DMS79 treated with DMSO at 0.1 percent for 48 hours (cell line): ENCODE measurements around the gene UBE2O.

Experiments used
- DNase-seq: peaks from one replicate; lab custom pipeline; 2025; lab: John Stamatoyannopoulos, UW

The UBE2O gene

GRCh38 chr17:76439314-76439928 is 13.5 kb downstream of the UBE2O start:
- DNase-seq = no peak

- no peak for DNase-seq
Observed at GRCh38 chr17:76438906-76439305, 14.0 kb downstream of the UBE2O start.

- no peak for DNase-seq
Observed at GRCh38 chr17:76437467-76438402, 15.2 kb downstream of the UBE2O start.

DNA sequence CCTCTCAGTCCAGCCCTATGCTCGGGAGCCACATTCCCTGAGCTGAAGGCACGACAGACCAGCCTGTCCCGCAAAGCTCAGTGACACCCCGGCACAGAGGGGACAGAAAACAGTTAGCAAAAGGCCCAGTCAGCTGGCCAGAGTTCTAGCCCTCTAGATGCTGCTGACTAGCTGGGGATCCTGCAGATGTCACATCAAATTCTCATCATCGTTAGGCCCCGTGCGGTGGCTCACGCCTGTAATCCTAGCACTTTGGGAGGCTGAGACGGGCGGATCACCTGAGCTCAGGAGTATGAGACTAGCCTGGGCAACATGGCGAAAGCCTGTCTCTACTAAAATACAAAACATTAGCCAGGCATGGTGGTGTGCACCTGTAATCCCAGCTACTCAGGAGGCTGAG is 17.2 kb downstream of the UBE2O start:
- no peak for DNase-seq

- no peak for DNase-seq
Observed at GRCh38 chr17:76434870-76435269, 18.1 kb downstream of the UBE2O start.

DNA sequence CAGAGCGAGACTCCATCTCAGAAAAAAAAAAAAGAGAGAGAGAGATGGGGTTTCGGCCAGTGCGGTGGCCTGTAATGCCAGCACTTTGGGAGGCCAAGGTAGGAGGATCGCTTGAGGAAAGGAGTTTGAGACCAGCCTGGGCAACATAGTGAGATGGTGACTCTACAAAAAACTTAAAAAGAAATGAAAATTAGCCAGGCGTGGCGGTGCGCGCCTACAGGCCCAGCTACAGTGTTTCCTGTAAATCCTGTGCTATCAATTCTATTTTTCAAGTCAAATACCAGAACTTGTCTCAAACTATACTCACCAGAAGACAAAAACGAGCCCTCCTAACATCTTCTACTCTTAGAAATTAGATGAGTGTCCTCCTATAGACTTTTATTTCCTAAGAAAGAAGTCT is 19.3 kb downstream of the UBE2O start:
- DNase-seq = no peak

DNA sequence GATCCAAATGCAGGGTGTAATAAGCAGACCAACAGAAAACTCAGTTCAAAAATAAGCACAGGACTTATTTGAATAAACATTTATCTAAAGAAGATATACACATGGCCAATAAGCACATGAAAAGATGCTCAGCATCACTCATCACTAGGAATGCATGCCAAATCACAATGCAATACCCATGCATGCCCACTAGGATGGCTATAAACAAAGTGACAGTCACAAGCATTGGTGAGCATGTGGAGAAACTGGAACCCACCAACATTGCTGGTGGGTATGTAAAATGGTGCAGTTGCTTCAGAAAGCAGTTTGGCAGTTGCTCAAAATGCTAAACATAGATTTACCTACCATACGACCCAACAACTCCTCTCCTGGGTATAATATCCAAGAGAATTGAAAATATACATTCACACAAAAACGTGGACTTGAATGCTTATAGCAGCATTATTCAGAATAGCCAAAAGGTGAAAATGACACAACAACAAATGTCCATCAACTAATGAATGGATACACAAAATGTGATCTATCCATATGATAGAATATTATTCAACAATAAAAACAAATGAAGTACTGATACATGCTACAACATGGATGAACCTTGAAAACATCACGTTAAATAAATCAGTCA is 20.1 kb downstream of the UBE2O start:
- DNase-seq = no peak

DNA sequence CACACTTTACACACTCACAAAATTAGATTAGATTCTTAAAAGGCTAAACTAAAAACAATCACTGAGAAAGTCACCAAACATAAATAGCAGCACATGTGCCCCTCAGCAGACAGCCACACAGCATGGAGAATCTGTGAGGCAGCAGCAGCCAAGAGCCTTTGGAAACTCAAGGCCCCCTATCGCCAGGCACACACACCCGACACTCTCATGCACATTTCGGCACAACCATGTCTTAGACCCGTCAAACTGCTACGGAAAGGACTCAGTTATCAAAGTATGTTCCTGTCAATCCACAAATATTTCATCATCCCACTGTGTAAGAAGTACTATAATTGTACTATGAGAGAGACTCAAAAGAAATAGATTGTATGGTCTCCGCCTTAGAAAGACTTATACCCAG is 20.9 kb downstream of the UBE2O start:
- no peak for DNase-seq

DNA sequence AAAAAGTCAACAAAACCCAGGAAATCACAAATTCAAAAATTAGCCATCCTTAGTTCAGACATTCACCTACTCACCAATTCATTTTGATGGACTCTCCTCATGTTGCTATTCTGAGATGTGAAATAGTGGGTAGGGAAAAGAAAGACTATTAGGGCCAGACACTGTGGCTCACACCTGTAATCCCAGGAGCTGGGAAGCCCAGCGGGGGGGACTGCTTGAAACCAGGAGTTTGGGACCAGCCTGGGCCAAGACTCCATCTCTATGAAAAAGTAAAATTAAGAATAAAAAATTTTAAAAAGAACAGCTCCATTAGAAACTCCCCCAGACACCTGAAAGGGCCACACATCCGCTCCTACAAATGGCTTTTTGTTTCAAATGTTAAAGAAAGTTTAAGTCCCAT is 21.4 kb downstream of the UBE2O start:
- DNase-seq = no peak

DNA sequence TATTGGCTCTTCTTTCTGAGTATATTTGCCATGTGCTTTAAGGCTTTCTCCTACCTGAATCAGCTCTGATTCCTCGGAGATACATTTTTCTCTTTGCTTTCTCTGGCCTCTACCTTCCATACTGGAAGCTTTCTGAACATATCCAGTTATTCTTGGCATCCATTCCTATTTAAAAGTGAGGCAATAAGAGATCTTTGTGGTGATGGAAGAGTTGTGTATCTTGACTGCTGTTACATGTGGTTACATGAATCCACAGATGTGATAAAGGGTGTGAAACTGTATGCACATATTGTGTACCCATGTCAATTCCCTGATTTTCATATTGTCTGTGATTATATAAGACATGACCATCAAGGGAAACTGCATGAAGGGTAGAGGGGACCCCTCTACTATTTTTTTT is 24.4 kb downstream of the UBE2O start:
- no peak for DNase-seq

GRCh38 chr17:76427501-76428231 is 25.3 kb downstream of the UBE2O start:
- no peak for DNase-seq

- DNase-seq = no peak
Observed at GRCh38 chr17:76426853-76427252, 26.1 kb downstream of the UBE2O start.

GRCh38 chr17:76422860-76423259 is 30.1 kb downstream of the UBE2O start:
- no peak for DNase-seq

DNA sequence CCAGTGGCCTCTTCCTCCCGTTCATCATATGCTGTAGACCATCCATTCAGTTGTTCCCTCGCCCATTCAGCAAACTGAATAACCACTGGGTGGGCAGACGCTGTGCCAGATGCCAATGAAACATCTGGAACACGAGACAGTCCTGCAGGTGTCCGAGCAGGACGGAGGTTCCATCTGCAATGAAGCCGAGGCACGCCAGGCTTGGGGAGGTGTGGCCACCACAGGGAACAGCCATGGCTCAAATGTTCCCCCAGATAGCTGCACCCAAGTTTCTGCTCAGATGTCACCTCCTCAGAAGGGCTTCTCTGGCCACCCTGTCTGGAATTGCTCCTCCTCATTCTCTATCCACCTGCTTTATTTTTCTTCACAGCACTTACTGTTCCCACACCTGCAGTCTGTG is 30.5 kb downstream of the UBE2O start:
- DNase-seq = no peak

- DNase-seq = no peak
Observed at GRCh38 chr17:76421044-76421407, 31.9 kb downstream of the UBE2O start.

DNA sequence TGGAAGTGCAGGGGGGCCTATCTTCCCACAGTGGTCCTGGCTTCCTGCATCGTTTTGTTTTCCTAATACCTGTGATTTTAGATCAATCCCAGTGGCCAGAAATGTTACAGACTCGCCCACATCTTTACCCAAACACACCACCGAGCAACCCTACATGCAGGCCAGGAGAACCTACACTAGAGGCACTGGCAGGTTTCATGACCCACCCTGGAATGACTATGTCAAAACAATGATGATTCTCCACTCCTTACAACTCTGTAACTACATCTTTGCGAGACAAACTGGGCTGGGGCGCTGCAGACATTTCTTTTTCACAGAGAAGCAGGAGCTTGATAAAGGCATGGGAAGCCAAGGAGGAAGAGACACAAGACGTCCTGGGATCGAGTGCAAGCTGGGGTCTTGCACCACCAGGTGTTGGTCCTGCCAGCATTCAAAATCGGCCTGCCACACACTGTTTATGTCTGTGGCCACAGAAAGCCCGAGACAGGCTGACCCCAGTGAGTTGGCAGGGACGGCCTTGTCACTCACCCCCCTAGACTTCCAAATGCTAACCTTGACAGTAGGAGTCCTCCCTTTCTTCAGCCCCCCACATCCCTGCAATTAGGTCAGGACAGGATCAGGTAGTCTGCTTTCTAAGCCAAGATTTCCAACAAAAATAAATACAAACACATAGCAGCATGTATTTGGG is 32.5 kb downstream of the UBE2O start:
- no peak for DNase-seq

DNA sequence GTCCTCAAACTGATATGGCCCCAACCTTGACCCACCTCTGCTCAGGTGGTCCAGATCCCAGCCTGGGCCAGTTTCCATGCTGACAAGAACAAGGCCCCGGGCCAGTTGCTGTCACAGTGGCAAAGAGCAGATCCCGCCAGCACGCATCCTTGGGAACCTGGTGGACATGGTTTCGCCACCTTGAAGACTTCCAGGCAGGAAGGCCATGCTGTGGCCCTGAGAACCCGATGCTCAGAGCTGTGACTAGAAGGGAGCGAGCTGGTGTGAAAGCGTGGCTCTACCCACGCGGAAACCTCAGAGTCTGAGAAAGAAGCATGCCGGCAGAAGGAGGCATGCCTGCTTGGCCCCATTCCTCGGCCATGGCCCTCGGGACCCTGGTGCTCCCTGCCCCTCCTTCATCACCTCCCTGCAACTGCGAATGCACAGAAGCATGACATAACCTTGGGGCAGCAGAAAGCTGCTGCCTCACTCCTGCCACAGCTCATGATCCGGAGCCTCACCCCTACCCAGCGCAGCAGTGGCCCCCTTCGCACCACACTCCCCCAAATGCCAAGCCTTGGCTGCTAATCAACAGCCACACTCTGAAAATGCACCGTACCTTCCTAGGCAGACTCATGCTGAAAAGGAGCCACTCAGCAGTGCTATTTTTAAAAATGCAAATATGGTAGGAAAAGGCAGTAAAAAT is 33.2 kb downstream of the UBE2O start:
- no peak for DNase-seq

- DNase-seq = peak; percentile 84
Observed at GRCh38 chr17:76417499-76418143, 35.3 kb downstream of the UBE2O start.

- no peak for DNase-seq
Observed at GRCh38 chr17:76416899-76417298, 36.1 kb downstream of the UBE2O start.

DNA sequence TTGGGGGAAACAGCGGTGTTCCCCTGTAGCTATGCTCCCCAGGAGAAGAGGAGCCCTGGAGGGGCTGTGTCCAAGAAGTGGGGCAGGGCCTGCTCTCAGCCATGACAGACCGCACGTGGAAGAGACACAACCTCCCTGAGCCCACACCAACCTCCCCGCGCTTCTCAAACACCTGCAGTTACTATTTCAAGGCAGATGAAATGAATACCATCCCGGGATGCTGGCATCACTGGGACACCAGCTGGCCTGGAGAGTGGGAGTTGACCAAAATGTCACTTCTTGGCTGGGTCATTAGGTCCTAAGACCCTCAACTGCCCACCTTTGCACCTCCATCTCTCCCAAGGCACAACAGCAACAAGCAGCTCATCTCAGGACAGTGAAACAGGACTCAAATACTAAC is 36.5 kb downstream of the UBE2O start:
- DNase-seq = no peak

DNA sequence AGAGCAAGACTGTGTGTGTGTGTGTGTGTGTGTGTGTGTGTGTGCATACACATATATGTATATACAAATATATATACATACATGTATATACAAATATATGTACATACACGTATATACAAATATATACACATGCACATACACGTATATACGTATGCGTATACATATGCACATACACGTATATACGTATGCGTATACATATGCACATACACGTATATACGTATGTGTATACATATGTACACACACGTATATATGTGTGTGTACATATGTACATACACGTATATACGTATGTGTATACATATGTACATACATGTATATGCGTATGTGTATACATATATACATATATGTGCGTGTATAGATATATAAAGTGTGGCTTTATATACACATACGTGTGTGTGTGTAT is 37.2 kb downstream of the UBE2O start:
- no peak for DNase-seq
